OCI-LY7 (cell line): Measurements from ENCODE around the gene NFKBIA. TPM values are rescaled to one million over a fixed set of nuclear protein-coding genes. Genes with fewer than 3 reads are reported as not detected.
A peak's percentile ranks its signal among the peaks of the same experiment; 100 is the strongest.

Experiments used
- BruUV-seq: library from RNA; stranded (reverse); fragments of 400-500 nt; replicated peaks from 2 replicates; lab custom pipeline; 2021; lab: Mats Ljungman, UMichigan
- CTCF ChIA-PET: fragments of 300-600 bp; sonication (Branson Sonifier 250); formaldehyde crosslinking; loops from one replicate; lab custom pipeline; 2022; ENCODE audit warnings: antibody characterized with exemption; ENCODE audit not compliant: unreplicated experiment; lab: Charles Lee
- POLR2A ChIA-PET: fragments of 300-600 bp; sonication (Branson Sonifier 250); formaldehyde crosslinking; loops from one replicate; lab custom pipeline; 2022; ENCODE audit warnings: antibody characterized with exemption; lab: Charles Lee
- DNase-seq: peaks from one replicate; pipeline ENCODE4 v3.0.0-alpha.2; 2015; ENCODE audit warnings: low spot score
- H2AFZ ChIP-seq: fragments of 200-600 bp; sonication (generic), shearing (Covaris generic); 2 replicates; pipeline ENCODE4 v1.6.1; 2014; ENCODE audit warnings: mild to moderate bottlenecking, antibody characterized with exemption, low read length, moderate library complexity
- H3K27ac ChIP-seq: fragments of 200-600 bp; sonication (generic); 2 replicates; pipeline ENCODE4 v1.5.1; 2014; ENCODE audit warnings: mixed run types, low read depth, mild to moderate bottlenecking, moderate library complexity, low read length, inconsistent platforms; ENCODE audit not compliant: poor library complexity, severe bottlenecking
- H3K36me3 ChIP-seq: fragments of 200-600 bp; sonication (generic); 2 replicates; pipeline ENCODE4 v1.6.1; 2014; ENCODE audit warnings: mild to moderate bottlenecking, antibody characterized with exemption, low read length, moderate library complexity, mixed read lengths; ENCODE audit not compliant: insufficient read depth
- H3K4me1 ChIP-seq: fragments of 200-600 bp; sonication (generic); 2 replicates; pipeline ENCODE4 v1.5.1; 2014; ENCODE audit warnings: mild to moderate bottlenecking, low read length; ENCODE audit not compliant: insufficient read depth, poor library complexity, severe bottlenecking
- H3K4me2 ChIP-seq: fragments of 200-600 bp; sonication (generic); 2 replicates; pipeline ENCODE4 v1.6.1; 2014; ENCODE audit warnings: mild to moderate bottlenecking, low read length
- H3K4me3 ChIP-seq: fragments of 200-600 bp; sonication (generic); 2 replicates; pipeline ENCODE4 v1.5.1; 2014; ENCODE audit warnings: mild to moderate bottlenecking, low read depth, low read length; ENCODE audit not compliant: poor library complexity, severe bottlenecking
- H3K79me2 ChIP-seq: fragments of 200-600 bp; sonication (generic); 2 replicates; pipeline ENCODE4 v1.6.1; 2016; ENCODE audit warnings: low read depth, mild to moderate bottlenecking, low read length, moderate library complexity, mixed read lengths; ENCODE audit not compliant: insufficient read depth
- H3K9me2 ChIP-seq: fragments of 200-600 bp; sonication (generic); 2 replicates; pipeline ENCODE4 v1.6.1; 2016; ENCODE audit warnings: mild to moderate bottlenecking, low read length, mixed read lengths; ENCODE audit not compliant: insufficient read depth
- H3K9me3 ChIP-seq: fragments of 200-600 bp; sonication (generic); 2 replicates; pipeline ENCODE4 v1.6.1; 2014; ENCODE audit warnings: mild to moderate bottlenecking, mixed run types, low read length, mixed read lengths
- H4K20me1 ChIP-seq: fragments of 200-600 bp; sonication (generic); 2 replicates; pipeline ENCODE4 v1.6.1; 2014; ENCODE audit warnings: mild to moderate bottlenecking, antibody characterized with exemption, low read length, moderate library complexity, mixed read lengths; ENCODE audit not compliant: insufficient read depth
- EZH2phosphoT487 ChIP-seq: fragments of 200-600 bp; sonication (generic); IDR thresholded peaks from 2 replicates; pipeline ENCODE4 v1.6.1; 2018; ENCODE audit warnings: low read depth, borderline replicate concordance, mild to moderate bottlenecking, mixed run types, antibody characterized with exemption, low read length, moderate library complexity, mixed read lengths
- intact Hi-C: fragments of 100-400 bp; cut with micrococcal nuclease; formaldehyde crosslinking; loops from one replicate; pipeline ENCODE4 v1.10.0; 2022; ENCODE audit not compliant: unreplicated experiment
- total RNA-seq, 2 experiments: library from RNA; depleted of rRNA in 1 of 2; stranded (reverse); fragments of >200 nt in 1 of 2; shearing (Covaris generic) in 1 of 2; gene quantifications; 2 replicates each; pipeline ENCODE4 v1.2.3, GENCODE V29; 2014 to 2022
- TF ChIP-seq, protein P1 (sequence below): fragments of 200-600 bp; sonication (generic); conservative IDR thresholded peaks from 2 replicates; pipeline ENCODE4 v1.5.1; 2014; ENCODE audit warnings: mild to moderate bottlenecking, antibody characterized with exemption, low read length, moderate library complexity, mixed read lengths

The NFKBIA gene
- total RNA-seq, 2 experiments from 2014 or later, result 43.6 to 100 TPM

DNA sequence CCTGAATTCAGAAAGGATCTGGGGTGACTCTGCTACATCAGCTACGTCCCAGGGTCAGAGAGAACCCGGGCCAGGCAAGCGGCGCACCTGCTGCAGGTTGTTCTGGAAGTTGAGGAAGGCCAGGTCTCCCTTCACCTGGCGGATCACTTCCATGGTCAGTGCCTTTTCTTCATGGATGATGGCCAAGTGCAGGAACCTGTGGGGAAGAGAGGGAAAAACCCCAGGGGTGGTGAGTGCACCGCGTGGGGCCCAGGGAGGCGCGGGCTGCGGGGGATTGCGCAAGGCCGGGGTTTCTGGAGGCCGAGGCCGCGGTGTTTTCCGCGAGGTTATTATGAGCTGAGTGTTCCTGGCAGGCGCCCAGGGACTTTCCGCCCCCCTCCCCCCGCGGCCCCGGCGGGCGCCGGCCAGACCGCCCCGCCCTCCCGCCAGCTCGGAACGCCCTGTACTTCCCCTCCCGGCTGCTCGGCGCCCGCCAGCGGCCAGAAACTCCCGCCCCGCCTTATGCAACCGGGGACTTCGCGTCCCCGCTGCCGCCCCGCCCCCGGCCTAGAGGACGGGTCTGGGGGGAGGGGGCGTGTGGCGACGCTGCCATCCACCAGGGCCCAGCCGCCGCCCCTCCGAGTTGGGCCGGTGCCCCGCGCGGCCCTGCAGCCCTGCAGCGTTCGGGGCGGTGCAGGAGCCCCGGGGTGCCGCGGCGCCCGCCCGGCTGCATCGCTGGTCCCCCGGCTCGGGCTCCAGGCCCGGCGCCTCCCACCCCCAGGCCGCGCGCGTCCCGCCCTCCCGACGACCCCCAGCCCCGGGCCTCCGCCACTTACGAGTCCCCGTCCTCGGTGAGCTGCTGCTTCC, 723 bp downstream of the NFKBIA start:
- peaks cover 53% of the 10 kb centered on the region for H3K4me1 ChIP-seq

DNA sequence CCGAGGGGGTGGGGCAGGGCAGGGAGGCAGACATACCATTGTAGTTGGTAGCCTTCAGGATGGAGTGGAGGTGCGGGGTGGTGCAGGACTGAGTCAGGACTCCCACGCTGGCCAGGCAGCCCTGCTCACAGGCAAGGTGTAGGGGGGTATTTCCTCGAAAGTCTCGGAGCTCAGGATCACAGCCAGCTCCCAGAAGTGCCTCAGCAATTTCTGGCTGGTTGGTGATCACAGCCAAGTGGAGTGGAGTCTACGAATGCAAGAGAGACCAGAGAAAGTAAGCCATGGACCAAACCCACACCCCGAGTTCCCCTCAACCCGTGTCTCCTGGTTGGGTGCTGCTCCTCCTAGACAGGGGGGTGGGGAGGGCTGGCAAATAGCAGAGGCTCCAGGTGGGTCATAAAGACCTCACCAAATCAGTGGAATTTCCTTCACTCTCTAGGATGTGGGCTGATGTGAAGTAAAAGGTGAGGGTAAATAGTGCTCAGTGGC, 1.4 kb downstream of the NFKBIA start:
- POLR2A ChIA-PET, result interaction anchor here (0.5 to 5.0 kb wide), 11 partner anchors 9 to 694 kb away, joined by 3 to 37 read pairs (median 3); partner anchors contain the start of gene PSMA6
- H3K9me2 ChIP-seq, result no peaks in the 10 kb centered on the region
- no peak overlapping the region for H2AFZ ChIP-seq
- peak overlapping the region; percentile 79 for H3K27ac ChIP-seq
- TF ChIP-seq EZH2phosphoT487, result no peak
- TF ChIP-seq, protein P1, sequence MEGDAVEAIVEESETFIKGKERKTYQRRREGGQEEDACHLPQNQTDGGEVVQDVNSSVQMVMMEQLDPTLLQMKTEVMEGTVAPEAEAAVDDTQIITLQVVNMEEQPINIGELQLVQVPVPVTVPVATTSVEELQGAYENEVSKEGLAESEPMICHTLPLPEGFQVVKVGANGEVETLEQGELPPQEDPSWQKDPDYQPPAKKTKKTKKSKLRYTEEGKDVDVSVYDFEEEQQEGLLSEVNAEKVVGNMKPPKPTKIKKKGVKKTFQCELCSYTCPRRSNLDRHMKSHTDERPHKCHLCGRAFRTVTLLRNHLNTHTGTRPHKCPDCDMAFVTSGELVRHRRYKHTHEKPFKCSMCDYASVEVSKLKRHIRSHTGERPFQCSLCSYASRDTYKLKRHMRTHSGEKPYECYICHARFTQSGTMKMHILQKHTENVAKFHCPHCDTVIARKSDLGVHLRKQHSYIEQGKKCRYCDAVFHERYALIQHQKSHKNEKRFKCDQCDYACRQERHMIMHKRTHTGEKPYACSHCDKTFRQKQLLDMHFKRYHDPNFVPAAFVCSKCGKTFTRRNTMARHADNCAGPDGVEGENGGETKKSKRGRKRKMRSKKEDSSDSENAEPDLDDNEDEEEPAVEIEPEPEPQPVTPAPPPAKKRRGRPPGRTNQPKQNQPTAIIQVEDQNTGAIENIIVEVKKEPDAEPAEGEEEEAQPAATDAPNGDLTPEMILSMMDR, result no peak
- peak overlapping the region; percentile 85 for H3K4me2 ChIP-seq
- H3K4me1 ChIP-seq, result peaks cover 59% of the 10 kb centered on the region
- DNase-seq, result no peak
- CTCF ChIA-PET, result interaction anchor here (0.8 to 1.2 kb wide), 4 partner anchors 10 to 173 kb away, joined by 3 to 4 read pairs (median 3); no protein-coding TSS in a partner anchor
- peaks cover 21% of the 10 kb centered on the region; the same call in 1 of the 2 replicates for H3K79me2 ChIP-seq
- no peaks in the 10 kb centered on the region for H3K9me3 ChIP-seq
- peaks cover 45% of the 10 kb centered on the region for H3K36me3 ChIP-seq
- peak overlapping the region; percentile 93 for H3K4me3 ChIP-seq
- BruUV-seq, result no TSS peak
- intact Hi-C loops, result loop anchor here (5.0 kb wide), 2 partner anchors 356 to 421 kb away; partner anchors contain the start of genes FAM177A1 and SRP54
- peaks cover 15% of the 10 kb centered on the region; the same call in 1 of the 2 replicates for H4K20me1 ChIP-seq

More for the DNA sequence above, 723 bp downstream of the NFKBIA start:
- Histone ChIP-seq H3K36me3 (peaks cover 45% of the 10 kb centered on the region), H2AFZ (no peak overlapping the region), H3K79me2 (peaks cover 21% of the 10 kb centered on the region; the same call in 1 of the 2 replicates), H3K4me2 (peak overlapping the region; percentile 96), H3K27ac (peak overlapping the region; percentile 79), H3K9me2 (no peaks in the 10 kb centered on the region), H3K4me3 (peak overlapping the region; percentile 93), H4K20me1 (peaks cover 15% of the 10 kb centered on the region; the same call in 1 of the 2 replicates), H3K9me3 (no peaks in the 10 kb centered on the region)
- POLR2A ChIA-PET, result interaction anchor here (0.5 to 5.0 kb wide), 13 partner anchors 10 to 392 kb away, joined by 3 to 37 read pairs (median 5); partner anchors contain the start of gene PSMA6
- TF ChIP-seq EZH2phosphoT487, result no peak
- TF ChIP-seq, protein P1, result no peak
- DNase-seq, result peak; percentile 91
- BruUV-seq, result no TSS peak
- CTCF ChIA-PET, result interaction anchor here (0.8 to 1.2 kb wide), 4 partner anchors 10 to 174 kb away, joined by 3 to 4 read pairs (median 3); no protein-coding TSS in a partner anchor
- intact Hi-C loops, result loop anchor here (1.0 to 5.0 kb wide), 4 partner anchors 112 to 422 kb away; partner anchors contain the start of genes FAM177A1, PSMA6 and SRP54
